AG10803 (cell line): Measurements from ENCODE around the gene UTP4.
"Not testable (repeated sequence)": the region's sequence is repeated elsewhere in the genome, so short reads cannot be mapped to it uniquely, and the experiment has no call there.

Experiments used
- DNase-seq: peaks from one replicate; pipeline ENCODE4 v3.0.0; 2010; ENCODE audit warnings: low read depth
- H3K4me3 ChIP-seq: 2 replicates; pipeline ENCODE4 v1.5.1; 2011; ENCODE audit warnings: mild to moderate bottlenecking, low read length, control low read depth
- TF ChIP-seq, protein P1 (sequence below): conservative IDR thresholded peaks from 2 replicates; pipeline ENCODE4 v1.5.1; 2011; ENCODE audit warnings: mild to moderate bottlenecking, low read length, control low read depth, inconsistent platforms

Gene UTP4

DNA sequence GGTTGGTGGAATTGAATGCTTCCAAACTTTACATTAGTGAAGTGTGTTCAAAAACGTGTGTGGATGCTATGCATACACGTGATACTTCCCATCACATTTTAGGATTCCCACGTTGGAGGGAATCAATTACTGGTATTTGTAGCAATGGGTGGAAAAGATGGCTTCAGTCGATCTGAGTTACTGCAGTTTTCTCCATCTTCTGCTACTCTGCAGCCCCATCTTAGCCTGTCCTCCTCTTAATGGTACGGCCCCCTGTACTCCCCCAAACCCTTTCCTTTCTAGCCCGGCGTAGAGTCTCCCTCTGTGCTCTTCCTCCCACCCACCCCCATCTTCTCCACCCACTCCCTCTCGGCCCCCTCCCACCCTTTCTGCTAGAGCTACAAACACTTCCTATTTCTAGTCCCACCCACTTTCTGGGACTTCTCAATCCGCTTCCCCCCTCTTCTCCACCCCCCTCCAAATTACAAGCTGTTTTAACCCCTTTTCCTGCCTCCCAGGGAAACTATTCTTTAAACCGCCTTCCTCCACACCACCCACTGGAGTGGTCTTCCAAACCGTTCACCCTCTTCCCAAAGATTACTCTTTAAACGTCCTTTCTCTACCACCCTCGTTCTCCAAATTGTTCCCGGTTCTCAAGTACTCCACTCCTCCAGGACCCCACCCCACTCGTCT lies 1.1 kb upstream of the UTP4 start:
- no peak for DNase-seq
- H3K4me3 ChIP-seq, result peak overlapping the region; percentile 98
- TF ChIP-seq, protein P1, sequence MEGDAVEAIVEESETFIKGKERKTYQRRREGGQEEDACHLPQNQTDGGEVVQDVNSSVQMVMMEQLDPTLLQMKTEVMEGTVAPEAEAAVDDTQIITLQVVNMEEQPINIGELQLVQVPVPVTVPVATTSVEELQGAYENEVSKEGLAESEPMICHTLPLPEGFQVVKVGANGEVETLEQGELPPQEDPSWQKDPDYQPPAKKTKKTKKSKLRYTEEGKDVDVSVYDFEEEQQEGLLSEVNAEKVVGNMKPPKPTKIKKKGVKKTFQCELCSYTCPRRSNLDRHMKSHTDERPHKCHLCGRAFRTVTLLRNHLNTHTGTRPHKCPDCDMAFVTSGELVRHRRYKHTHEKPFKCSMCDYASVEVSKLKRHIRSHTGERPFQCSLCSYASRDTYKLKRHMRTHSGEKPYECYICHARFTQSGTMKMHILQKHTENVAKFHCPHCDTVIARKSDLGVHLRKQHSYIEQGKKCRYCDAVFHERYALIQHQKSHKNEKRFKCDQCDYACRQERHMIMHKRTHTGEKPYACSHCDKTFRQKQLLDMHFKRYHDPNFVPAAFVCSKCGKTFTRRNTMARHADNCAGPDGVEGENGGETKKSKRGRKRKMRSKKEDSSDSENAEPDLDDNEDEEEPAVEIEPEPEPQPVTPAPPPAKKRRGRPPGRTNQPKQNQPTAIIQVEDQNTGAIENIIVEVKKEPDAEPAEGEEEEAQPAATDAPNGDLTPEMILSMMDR, result no peak

DNA sequence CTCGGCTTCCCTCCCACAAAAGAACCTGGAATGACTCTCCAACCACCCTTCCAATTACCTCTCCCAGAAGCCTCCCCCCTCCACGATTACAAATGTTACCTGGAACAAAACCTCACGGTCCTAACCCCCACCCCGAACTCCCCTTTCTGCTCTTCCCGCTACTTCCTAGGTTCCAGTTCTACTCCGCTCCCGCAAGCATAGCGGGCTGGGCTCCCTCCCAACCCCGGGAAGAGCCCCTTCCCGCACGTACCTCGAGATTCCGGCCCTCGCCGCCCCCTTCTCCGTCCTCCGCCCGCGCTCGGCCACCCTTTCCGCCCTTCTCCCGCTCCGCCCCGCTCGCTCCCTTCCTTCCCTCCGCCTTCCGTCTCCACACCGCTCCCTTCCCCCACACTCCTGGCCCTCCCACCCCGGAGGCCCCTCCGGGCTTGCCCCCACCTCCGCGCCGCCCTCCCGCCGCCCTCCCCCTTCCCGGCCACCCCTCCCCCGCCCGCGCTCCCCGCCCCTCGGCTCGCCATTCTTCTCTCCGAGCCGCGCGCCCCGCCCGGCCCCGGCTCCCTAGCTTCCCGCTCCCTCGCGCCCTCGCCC lies 518 bp upstream of the UTP4 start:
- DNase-seq, result peak; percentile 77
- TF ChIP-seq, protein P1, result no peak
- H3K4me3 ChIP-seq, result peak overlapping the region; percentile 98

DNA sequence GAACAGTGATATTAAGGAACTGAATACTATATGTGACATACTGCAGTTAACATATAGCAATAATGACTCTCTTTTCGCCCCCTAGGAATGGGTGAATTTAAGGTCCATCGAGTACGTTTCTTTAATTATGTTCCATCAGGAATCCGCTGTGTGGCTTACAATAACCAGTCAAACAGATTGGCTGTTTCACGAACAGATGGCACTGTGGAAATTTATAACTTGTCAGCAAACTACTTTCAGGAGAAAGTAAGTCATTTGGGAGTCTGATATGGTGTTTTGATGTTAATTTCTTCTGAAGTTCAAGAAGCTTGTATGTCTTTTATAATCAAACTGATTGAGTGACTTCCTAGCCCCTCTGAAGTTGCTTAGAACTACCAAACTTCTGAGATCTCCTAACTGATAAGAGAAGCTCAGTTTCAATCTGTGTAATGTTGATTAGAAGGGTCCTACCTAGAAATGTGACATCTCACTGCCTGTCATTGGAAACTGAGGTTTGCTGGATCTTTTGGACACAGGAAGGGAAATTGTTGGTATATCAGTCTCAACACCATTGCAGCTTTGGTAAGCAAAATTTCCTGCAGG lies 1.0 kb downstream of the UTP4 start:
- TF ChIP-seq, protein P1, result no peak
- H3K4me3 ChIP-seq, result peak overlapping the region; percentile 98
- DNase-seq, result no peak

DNA sequence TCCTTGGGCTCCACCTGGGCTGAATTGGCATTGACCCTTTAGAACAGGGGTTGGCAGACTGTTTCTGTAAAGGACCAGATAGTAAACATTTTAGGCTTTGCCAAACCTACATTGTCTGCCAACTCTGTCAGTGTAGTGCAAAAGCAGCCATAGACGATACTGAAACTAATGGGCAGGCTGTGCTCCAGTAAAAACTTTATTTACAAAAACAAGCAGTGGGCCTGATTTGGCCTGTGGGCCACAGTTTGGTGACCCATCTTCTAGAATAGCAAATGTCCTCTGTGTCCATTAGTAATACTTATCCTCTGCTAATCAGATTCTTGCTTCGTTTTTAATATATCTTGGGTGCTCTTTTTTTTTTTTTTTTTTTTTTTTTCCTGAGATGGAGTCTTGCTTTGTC lies 6.2 kb downstream of the UTP4 start:
- no peak for DNase-seq
- no peak overlapping the region for H3K4me3 ChIP-seq
- TF ChIP-seq, protein P1, result no peak

DNA sequence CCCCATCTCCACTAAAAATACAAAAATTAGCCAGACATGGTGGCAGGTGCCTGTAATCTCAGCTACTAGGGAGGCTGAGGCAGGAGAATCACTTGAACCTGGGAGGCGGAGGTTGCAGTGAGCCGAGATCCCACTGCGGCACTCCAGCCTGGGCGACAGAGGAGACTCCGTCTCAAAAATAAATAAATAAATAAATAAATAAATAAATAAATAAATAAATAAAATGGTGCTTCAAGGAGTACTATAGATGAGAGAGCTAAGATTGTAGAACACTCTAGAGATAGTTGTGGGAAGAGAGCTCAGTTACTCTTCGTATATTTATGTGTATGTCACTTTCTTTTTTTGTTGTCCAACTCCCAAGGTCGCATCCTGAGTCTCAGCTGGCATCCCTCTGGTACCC lies 7.0 kb downstream of the UTP4 start:
- not testable (repeated sequence) for DNase-seq, H3K4me3 ChIP-seq

DNA sequence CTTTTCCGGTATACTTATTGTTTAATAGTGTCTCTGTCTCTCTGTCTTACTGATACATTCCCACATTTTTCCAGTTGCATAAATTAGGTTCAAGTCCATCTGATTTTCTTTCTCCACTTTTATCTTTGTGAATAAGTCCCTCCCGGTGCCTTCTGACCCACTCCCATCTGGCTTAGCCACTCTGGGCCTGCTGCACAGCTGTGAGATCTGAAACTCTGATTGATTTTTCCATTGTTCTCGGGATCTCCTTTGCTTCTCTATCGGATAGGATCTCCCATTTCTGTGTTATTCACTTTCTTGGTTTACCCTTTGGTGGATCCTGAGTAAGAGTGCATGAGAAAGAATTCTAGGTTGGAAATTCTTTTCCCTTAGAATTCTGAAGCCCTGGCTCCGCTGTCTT lies 8.6 kb downstream of the UTP4 start:
- no peak for DNase-seq
- H3K4me3 ChIP-seq, result no peak overlapping the region
- TF ChIP-seq, protein P1, result no peak

DNA sequence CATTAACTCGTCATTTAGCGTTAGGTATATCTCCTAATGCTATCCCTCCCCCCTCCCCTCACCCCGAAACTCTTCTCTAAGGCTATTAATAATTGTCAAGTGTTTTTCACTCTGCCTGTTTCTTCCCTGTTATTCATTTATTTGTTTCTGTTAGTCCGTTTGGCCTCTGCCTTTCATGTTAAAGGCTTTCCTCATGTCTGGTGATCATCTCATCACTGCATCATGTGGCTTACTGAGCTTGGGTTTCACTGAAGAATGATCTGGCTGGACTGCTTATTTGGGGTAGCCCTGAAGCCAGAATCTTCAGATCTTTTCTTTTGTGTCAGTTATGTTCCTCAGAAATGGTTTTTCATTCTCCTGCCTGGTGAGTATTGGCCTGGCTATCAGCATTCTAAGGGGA lies 9.5 kb downstream of the UTP4 start:
- DNase-seq, result no peak
- no peak overlapping the region for H3K4me3 ChIP-seq
- TF ChIP-seq, protein P1, result no peak
